Measurements from ENCODE around the gene AP4S1.

DNA sequence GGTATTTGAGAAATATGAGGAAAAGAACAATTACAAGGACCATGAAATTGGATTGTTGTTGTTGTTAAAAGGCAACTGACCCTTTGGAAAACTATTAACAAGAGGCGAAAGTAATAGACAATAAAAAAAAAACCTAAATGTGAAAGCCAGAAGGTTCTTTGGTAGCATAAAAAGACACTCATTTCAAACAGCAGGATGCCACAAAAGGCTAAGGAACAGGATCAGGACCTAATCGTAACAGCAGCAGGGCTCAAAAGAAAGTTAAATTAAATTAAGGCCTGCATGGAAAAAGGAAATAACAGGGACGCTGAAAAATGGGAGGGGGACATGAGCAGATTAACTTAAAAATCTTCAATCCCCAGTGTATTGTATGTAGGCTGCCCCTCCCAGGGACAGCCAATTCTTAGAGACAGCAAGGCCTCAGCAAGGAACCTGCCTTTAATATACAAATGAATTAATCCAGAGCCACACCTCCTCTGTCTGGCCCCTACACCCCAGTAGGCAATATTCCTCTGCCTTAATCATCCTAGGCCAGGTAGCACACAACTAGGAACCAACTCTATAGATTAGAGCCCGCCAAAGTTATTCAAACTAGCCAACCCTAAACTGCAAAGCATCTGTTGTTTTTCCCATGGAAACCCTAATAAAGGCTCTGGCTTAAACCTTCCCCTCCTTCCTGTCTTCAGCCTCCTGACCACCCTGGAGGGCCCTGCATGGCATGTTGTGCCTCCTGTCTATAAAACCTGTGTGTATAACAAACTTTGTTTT, 28.4 kb upstream of the AP4S1 start:
- TF ChIP-seq, protein P1, sequence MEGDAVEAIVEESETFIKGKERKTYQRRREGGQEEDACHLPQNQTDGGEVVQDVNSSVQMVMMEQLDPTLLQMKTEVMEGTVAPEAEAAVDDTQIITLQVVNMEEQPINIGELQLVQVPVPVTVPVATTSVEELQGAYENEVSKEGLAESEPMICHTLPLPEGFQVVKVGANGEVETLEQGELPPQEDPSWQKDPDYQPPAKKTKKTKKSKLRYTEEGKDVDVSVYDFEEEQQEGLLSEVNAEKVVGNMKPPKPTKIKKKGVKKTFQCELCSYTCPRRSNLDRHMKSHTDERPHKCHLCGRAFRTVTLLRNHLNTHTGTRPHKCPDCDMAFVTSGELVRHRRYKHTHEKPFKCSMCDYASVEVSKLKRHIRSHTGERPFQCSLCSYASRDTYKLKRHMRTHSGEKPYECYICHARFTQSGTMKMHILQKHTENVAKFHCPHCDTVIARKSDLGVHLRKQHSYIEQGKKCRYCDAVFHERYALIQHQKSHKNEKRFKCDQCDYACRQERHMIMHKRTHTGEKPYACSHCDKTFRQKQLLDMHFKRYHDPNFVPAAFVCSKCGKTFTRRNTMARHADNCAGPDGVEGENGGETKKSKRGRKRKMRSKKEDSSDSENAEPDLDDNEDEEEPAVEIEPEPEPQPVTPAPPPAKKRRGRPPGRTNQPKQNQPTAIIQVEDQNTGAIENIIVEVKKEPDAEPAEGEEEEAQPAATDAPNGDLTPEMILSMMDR (IDR thresholded peaks at IDR 0.05), result no peak
- TF ChIP-seq SIN3A (IDR thresholded peaks at IDR 0.05; ENCODE audit: borderline replicate concordance, insufficient read depth, low read depth, low read length), result no peak

Data from Panc1 (cell line).